ENCODE data around the gene LYZL6.

LYZL6 gene

GRCh38 chr17:35892091-35893035 is 51.1 kb downstream of the LYZL6 start:
- no peak for TF ChIP-seq CTCF (IDR thresholded peaks at IDR 0.05; ENCODE audit: low read length)
- TF ChIP-seq EZH2 (IDR thresholded peaks at IDR 0.05; ENCODE audit: borderline replicate concordance, low read length) = no peak
- H3F3A ChIP-seq (ENCODE audit: insufficient read depth, low read length) = no peaks in the 10 kb centered on the region
- H3K9ac ChIP-seq (ENCODE audit: low read length) = no peak overlapping the region
- no peaks in the 10 kb centered on the region for H3K9me2 ChIP-seq (ENCODE audit: low read depth, low read length)
- no peaks in the 10 kb centered on the region for H3K4me1 ChIP-seq (ENCODE audit: insufficient read depth, low read length, severe bottlenecking)
- H3K27ac ChIP-seq (ENCODE audit: low read depth, low read length, poor library complexity, severe bottlenecking) = no peak overlapping the region
- no peak overlapping the region for H2AFZ ChIP-seq (ENCODE audit: low read length)
- H3K4me3 ChIP-seq (ENCODE audit: low read depth, low read length, poor library complexity, severe bottlenecking) = no peak overlapping the region
- H3K9me3 ChIP-seq (ENCODE audit: low read length) = no peaks in the 10 kb centered on the region
- no peaks in the 10 kb centered on the region for H3K79me2 ChIP-seq (ENCODE audit: insufficient read depth, low read length)
- H4K20me1 ChIP-seq (ENCODE audit: insufficient read depth, low read length) = no peaks in the 10 kb centered on the region
- no peaks in the 10 kb centered on the region for H3K27me3 ChIP-seq (ENCODE audit: insufficient read depth, low read length)
- no peaks in the 10 kb centered on the region for H3K36me3 ChIP-seq (ENCODE audit: insufficient read depth, low read length)
- no peak overlapping the region for H3K4me2 ChIP-seq (ENCODE audit: low read length)

DNA sequence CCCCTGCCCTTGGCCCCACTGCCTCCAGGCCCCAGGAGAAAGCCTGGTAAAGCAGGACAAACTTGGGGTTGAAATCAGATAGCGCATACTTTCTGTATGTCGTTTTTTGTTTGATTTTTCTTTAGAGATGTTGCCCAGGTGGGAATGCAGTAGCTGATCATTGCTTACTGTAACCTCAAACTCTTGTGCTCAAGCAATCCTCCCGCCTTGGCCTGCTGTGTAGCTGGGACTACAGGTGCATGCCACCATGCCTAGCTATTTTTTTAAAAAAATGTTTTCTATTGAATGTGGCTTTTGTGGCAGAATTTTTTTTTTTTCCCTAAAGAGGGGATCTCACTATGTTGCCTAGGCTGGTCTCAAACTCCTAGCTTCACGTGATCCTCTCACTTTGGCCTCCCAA is 52.2 kb downstream of the LYZL6 start:
- no peaks in the 10 kb centered on the region for H3F3A ChIP-seq (ENCODE audit: insufficient read depth, low read length)
- H4K20me1 ChIP-seq (ENCODE audit: insufficient read depth, low read length) = no peaks in the 10 kb centered on the region
- TF ChIP-seq CTCF (IDR thresholded peaks at IDR 0.05; ENCODE audit: low read length) = no peak
- TF ChIP-seq EZH2 (IDR thresholded peaks at IDR 0.05; ENCODE audit: borderline replicate concordance, low read length) = no peak
- no peaks in the 10 kb centered on the region for H3K27me3 ChIP-seq (ENCODE audit: insufficient read depth, low read length)
- H3K36me3 ChIP-seq (ENCODE audit: insufficient read depth, low read length) = no peaks in the 10 kb centered on the region
- H3K27ac ChIP-seq (ENCODE audit: low read depth, low read length, poor library complexity, severe bottlenecking) = no peak overlapping the region
- no peak overlapping the region for H3K9ac ChIP-seq (ENCODE audit: low read length)
- no peaks in the 10 kb centered on the region for H3K9me3 ChIP-seq (ENCODE audit: low read length)
- no peaks in the 10 kb centered on the region for H3K9me2 ChIP-seq (ENCODE audit: low read depth, low read length)
- no peaks in the 10 kb centered on the region for H3K79me2 ChIP-seq (ENCODE audit: insufficient read depth, low read length)
- H2AFZ ChIP-seq (ENCODE audit: low read length) = no peak overlapping the region
- no peak overlapping the region for H3K4me3 ChIP-seq (ENCODE audit: low read depth, low read length, poor library complexity, severe bottlenecking)
- H3K4me2 ChIP-seq (ENCODE audit: low read length) = no peak overlapping the region
- no peaks in the 10 kb centered on the region for H3K4me1 ChIP-seq (ENCODE audit: insufficient read depth, low read length, severe bottlenecking)

- Histone ChIP-seq H2AFZ (ENCODE audit: low read length) (no peak overlapping the region), H3K27ac (ENCODE audit: low read depth, low read length, poor library complexity, severe bottlenecking) (no peak overlapping the region), H3K4me3 (ENCODE audit: low read depth, low read length, poor library complexity, severe bottlenecking) (no peak overlapping the region), H3K9me3 (ENCODE audit: low read length) (no peaks in the 10 kb centered on the region), H4K20me1 (ENCODE audit: insufficient read depth, low read length) (no peaks in the 10 kb centered on the region), H3K36me3 (ENCODE audit: insufficient read depth, low read length) (no peaks in the 10 kb centered on the region), H3F3A (ENCODE audit: insufficient read depth, low read length) (no peaks in the 10 kb centered on the region), H3K9me2 (ENCODE audit: low read depth, low read length) (no peaks in the 10 kb centered on the region), H3K4me2 (ENCODE audit: low read length) (no peak overlapping the region), H3K9ac (ENCODE audit: low read length) (no peak overlapping the region), H3K79me2 (ENCODE audit: insufficient read depth, low read length) (no peaks in the 10 kb centered on the region), H3K27me3 (ENCODE audit: insufficient read depth, low read length) (no peaks in the 10 kb centered on the region), H3K4me1 (ENCODE audit: insufficient read depth, low read length, severe bottlenecking) (no peaks in the 10 kb centered on the region)
- no peak for TF ChIP-seq EZH2 (IDR thresholded peaks at IDR 0.05; ENCODE audit: borderline replicate concordance, low read length)
- no peak for TF ChIP-seq CTCF (IDR thresholded peaks at IDR 0.05; ENCODE audit: low read length)
Observed at GRCh38 chr17:35890774-35891155, 52.7 kb downstream of the LYZL6 start.

All from OCI-LY1 (cell line).